Activated CD8-positive, alpha-beta memory T cell treated with anti-CD3 and anti-CD28 coated beads, Interleukin-2, amount 50 U/mL, for 48 hours (primary cell): ENCODE data around the gene ZNF697.

Experiments
- DNase-seq: peaks from one replicate; pipeline ENCODE4 v3.0.0-alpha.2; 2020

Gene ZNF697

GRCh38 chr1:119660253-119661083 lies 12.4 kb upstream of the ZNF697 start:
- no peak for DNase-seq

DNA sequence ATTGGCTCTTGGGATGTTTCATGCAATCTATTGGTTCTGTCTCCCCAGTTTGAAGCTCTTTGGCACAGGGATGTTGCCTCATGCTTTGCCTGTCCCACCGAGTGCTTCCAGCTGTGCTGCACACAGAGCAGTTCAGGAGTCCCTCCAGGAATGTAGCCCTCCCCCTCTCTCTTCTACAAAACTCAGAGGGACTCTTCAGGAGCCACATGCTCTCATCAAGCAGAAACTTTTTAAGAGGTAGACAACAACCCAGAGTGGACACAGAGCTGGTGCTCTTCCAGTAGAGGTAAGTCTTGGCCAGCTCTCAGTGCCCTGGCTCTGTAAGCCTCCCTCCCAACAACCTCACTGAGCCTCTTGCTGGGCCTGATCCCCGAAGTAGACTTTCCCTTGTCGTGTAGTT lies 11.6 kb upstream of the ZNF697 start:
- DNase-seq: no peak

DNA sequence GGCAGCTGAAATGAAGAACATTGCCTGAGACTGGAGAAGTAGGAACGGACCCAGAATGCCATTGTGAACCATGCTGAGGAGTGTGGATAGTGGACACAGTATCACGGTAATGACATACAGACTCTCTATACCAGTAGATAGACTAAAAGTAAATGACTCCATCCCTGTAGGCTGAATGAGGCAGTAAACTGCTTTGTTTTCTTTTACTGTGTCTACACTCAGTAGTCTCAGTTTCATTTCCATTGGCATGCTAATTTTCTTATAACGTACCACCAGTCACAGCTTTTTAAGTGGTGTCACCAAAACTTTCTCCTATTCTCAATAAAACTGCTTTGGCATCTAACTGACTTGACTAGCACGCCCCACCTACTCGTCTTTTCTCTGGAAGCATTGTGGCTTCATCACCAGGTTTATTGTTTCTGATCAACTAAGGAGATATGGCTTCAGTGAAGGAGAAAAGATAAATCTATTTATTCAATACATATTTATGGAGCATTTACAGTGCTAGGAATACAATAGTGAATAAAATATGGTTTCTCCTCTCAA lies 8.4 kb upstream of the ZNF697 start:
- no peak for DNase-seq

DNA sequence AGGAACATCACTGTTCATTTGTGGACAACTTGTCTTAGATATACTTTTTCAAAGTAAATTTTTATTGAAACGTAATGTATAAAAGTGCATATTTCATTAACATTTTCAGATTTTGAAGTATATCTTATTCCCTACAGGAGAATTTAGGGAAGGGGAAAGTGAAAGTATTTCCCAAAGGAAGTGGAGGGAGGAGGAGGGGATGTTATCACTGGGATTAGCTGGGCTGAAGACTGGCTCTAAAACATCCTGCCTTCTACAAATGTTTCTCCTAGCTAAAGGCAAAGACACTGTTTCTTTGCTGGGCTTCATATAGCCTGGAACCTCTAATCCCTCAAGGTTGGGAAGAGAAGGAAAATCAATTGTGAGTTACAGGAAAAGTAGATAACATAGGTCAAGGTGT lies 7.1 kb upstream of the ZNF697 start:
- no peak for DNase-seq

DNA sequence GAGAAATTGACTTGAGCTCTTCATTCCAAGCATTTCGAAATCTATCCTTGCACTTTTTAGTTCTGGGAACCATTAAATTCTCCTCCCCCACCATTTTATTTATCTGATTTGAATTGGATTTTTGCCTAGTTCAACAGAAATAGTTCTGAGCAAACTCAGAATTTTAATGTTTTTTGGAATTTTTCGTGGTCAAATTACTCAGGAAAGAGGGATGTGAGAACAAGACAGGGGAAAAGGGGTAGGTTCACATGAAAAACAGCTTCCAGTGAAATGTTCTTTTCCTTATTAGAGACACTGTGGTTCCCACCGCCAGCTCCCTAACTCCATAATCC lies 5.7 kb upstream of the ZNF697 start:
- no peak for DNase-seq

DNA sequence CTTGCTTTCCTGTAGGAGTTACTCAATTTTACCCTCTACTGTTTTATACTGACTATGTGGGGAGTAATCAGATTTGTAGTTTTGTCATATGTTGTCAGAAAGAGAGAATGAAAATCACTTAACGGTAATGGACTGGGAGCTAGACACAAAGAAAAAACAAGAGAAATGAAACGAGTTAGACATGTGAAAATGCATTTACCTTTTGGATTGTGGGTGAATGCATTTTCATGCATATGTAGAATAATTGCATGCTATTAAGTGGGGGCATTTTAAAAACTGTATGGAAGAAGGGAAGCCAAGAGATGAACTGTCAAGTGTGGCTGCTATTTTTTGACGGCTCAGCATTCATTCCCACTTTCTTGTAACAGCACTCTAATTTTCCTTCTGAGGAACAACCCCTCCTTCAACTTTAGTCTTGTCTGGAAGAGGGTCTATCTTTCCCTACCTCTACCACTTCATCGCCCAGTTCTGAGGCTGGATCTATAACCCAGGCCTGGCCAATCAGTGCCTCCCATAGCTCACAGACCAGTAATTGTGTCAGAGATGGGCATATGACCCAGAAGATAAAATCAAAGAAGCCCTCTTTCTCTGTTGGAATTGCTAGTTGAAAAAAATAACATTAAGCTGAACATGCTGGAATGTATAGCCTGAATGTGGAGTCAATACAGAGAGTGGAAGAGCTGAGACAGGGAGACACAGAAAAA lies 5.2 kb upstream of the ZNF697 start:
- no peak for DNase-seq

- no peak for DNase-seq
Observed at GRCh38 chr1:119652587-119652986, 4.5 kb upstream of the ZNF697 start.

DNA sequence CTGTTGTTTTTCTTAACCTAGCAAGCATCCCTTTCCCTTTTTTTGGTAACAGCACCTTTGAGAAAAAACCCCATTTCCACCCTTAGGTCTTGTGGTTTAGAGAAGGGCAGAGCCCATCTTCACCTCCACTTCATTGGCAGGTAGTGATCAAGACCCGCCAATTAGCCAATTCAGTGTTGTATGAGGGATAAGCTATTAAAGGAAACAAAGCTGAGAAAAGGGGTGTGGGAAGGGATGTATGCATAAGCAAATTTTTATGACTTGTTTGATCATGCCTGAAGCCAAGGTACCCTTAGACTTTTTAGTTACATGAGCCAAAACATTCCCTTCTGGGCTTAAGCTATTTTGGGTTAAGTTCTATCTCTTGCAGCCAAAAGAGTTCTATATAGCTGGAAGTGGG lies 3.6 kb upstream of the ZNF697 start:
- DNase-seq: no peak

DNA sequence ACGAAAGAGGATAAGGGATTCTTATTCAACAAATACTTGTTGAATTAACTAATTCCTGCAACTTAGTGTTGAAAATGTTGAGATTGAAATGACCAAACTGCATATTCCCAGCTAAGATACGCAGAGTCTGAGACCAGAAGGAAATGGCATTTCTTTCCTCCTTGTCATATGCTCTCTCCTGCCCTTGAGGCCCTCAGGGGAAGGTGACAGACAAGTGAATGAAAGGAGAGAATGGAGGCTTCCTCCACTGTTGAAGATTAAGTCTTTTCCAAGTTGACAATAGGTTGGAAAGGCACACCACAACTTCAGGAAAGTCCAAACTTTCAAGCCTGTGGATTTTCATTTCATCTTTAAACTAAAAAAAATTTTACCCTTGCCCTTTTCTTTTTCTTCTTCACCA lies 3.1 kb upstream of the ZNF697 start:
- no peak for DNase-seq

DNA sequence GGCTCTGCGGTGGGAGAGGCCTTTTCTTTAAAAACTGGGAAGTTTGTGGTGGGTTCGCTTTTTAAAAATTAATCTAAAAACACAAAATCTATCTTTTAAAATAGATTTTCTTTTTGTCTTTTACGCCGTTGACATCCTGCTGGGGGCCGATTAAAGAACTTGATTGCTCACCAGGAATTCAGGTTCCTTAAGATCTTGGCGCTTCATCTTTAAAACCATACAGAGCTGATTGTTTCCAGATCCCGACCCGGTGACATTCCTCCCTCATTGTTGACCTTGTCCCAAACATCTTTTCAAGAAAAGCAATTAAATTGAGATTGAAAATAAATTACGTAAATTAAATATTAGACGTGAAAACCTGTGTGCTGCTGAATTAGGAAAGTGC lies 546 bp upstream of the ZNF697 start:
- DNase-seq: no peak

DNA sequence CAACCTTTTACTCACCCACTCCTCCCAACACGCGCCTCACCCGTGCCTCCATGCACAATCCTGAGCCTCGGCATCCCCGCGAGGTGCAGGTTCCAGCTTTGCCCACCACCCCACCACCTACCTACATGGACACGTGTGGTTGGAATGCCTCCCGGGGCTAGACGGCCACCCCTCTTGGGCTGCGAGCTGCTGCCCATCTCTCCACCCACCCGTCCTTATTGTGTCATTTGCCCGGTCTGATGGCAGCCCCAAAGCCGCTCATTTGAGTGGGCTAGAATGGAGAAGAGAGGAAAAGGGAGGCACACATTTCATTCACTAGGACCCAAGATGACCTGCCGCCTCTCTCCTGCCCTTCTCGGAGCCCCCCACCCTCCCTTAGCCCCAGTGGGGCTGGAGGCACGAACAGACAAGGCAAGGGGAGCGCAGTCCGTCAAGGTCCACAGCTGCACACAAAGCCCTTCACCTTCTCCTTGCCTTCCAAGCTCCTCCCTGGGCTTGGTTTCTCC lies 785 bp downstream of the ZNF697 start:
- DNase-seq: peak; percentile 53

GRCh38 chr1:119646521-119647227 lies 1.4 kb downstream of the ZNF697 start:
- DNase-seq: no peak

DNA sequence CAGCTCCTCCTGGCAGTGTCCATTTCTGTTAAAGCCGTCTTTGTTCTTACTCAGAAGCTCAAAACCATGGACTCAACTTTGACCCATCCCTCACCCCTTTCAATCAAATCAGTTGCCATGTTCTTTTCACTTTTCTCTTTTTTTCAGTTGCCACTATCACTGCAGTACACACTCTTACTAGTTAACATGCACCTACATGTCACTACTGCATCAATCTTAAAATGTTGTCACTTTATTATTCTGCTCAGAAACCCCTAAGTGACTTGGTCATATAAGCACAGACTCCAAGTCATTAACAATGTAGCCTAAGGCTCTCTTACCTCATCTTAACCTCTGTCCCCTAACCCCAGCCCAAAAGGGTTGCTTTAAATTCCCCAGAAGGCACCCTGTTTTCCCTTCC lies 9.0 kb downstream of the ZNF697 start:
- DNase-seq: no peak

- DNase-seq: no peak
Observed at GRCh38 chr1:119637710-119638109, 10.4 kb downstream of the ZNF697 start.

DNA sequence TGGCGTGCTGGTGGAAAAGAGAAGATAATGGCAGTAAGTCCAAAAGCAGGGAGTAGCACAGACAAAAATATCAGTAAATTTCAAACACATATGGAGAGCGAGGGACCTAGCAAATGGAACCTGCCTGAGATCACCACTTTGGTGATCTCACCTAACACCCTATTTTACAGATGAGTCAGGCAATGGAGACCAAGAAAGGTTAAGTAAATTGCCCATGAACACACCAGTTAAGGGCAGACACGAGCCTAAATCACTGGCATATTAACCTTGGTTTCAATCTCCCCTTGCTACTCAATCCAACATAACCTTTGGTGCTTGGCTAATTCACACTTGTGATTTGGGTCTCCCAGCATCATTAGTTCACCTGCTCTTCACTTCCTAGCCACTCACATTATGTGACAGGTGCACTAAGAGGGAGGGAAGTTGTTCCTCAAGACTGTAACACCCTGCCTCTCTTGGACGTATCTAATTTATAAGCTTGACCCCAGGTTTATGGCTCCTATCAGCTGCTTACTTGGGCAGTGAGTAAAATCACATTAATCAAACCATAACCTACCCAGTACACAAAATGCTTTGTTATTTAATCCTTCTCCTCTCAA lies 11.5 kb downstream of the ZNF697 start:
- no peak for DNase-seq

DNA sequence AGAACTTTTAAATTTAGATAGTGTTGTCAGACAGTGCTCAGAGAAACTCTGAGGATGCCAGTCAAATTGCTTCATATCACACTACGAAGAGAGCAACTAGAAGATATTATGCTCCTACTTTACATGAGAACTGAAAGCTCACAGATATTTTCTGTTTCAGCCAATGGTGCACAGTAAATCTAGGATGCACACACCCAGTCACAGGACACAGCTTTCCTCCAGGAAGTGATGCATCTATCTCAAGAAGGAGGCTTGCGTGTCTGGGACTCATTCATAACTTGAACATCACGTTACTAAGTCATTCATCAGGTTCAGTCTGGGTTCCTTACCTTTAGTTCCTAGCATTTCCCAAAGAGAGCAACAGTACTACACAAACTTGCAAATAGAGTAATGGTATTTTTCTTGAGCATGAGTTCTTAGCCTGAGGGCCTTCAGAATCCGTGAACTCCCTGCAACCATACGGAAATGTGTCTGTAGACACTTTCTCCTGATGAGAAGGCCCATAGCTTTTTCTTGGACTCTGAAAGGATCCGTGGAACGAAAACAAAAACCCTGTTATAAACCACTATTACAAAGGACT lies 12.2 kb downstream of the ZNF697 start:
- DNase-seq: no peak

DNA sequence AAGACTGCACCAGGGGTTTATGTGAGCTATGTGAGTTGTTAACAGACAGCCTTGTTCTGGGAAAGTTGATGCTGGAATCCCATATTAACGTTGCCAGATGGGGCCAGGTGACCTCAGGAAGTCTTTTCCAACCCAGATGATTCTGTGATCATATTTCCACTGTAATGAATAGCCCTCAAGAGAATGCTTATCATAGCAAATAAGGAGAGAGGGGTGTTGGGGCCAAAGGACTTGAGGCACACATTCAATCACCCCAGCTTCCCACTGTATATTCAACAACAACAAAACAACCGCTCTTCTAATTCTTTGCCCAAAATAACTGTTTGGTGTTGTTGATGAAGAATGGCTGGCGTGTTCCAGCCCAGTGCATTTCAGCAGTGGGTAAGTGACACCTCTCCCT lies 14.1 kb downstream of the ZNF697 start:
- DNase-seq: no peak

GRCh38 chr1:119633575-119633974 lies 14.5 kb downstream of the ZNF697 start:
- DNase-seq: no peak

- no peak for DNase-seq
Observed at GRCh38 chr1:119632841-119633240, 15.2 kb downstream of the ZNF697 start.

DNA sequence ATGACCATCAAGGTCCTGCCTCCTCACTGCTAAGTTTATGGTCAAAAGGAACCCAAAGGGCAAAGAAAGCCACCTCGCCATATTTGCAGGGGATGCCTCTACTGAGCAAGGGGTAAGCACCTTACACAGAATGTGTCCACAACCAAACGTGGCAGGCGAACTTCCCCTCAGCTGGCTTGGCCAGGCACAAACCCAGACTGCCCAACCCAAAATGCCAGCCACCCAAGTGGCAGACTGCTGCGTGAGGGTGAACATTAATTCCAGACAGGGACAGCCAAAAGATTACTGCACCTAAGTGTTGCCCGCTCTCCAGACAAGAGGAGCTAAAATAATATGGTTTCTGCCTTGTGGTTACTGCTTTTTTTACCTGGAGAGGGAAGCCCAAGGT lies 16.0 kb downstream of the ZNF697 start:
- no peak for DNase-seq

DNA sequence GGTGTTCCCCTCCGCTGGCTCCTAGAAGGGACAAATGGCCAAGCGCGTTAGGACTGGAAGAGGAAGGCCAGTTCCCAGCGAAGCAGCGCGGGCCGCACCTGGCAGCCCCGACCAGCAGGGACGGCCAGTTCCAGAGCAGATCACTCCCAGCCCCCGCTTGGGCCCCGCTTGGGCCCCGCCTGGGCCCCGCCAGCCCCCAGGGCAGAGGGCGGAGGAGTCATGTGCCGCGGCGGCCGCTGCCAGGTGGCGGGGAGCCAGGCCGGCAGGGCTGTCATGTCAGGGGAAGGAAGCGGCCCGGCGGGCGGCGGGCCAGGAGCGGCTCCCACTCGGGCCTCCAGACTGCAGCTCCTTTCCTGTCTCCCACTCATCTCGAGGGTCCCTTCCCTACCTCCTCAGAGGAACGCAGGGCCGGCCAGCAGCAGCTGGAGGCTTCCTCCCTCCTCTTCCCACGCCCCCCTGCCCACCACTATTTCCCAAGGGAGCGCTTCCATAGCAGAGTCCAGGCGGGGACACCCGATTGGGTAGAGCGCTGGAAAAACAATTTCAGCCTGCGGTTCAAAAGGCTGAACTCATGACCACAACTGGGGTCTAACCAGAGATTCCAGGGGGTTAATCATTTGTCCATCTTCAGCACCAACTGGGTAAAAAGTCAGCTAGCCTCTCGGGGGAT lies 16.5 kb downstream of the ZNF697 start:
- DNase-seq: no peak

DNA sequence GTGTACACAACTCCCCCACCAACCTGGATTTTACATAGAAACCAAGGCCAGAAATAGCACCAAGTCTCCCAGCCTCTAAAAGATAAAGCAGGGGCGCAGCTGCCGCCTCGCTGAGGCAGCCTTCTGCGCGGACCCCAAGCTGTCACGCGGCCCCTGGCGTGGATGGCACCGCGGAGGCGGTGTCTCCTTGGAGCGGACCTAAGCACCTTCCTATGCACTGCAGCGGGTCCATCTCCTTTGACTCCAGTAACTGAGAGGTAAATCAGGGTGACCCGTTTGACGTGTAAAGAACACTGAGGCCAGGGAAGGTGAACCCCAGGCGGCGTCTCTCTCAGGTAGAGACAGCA lies 17.0 kb downstream of the ZNF697 start:
- DNase-seq: no peak
